NCI-H524 treated with DMSO at 0.1 percent for 48 hours (cell line): Measurements from ENCODE around the gene ARRDC5.
"Not testable (repeated sequence)": the region's sequence is repeated elsewhere in the genome, so short reads cannot be mapped to it uniquely, and the experiment has no call there.

ENCODE experiments used
- DNase-seq: peaks from one replicate; lab custom pipeline; 2025; lab: John Stamatoyannopoulos, UW

The ARRDC5 gene

DNA sequence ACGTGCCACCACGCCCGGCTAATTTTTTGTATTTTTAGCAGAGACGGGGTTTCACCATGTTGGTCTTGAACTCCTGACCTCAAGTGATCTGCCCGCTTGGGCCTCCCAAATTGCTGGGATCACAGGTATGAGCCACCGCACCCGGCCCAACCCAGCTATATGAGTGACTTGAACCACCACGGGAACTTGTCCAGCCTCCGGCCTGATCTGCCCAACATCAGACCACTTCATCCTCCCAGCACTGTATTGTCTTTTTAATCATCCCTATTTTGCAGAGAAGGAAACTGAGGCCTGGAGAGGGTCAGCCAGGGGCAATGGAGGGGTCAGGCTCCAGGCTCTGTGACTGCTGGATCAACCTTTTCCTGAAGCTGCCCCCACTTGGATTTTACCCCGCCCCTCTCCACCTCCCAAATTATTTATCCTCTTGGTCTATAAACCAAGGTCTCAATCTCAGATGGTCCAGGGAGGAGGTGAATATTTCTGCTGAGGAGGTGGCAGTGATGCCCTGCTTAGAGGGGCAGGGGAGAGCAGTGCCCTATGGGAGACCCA is 34.3 kb downstream of the ARRDC5 start:
- no peak for DNase-seq

DNA sequence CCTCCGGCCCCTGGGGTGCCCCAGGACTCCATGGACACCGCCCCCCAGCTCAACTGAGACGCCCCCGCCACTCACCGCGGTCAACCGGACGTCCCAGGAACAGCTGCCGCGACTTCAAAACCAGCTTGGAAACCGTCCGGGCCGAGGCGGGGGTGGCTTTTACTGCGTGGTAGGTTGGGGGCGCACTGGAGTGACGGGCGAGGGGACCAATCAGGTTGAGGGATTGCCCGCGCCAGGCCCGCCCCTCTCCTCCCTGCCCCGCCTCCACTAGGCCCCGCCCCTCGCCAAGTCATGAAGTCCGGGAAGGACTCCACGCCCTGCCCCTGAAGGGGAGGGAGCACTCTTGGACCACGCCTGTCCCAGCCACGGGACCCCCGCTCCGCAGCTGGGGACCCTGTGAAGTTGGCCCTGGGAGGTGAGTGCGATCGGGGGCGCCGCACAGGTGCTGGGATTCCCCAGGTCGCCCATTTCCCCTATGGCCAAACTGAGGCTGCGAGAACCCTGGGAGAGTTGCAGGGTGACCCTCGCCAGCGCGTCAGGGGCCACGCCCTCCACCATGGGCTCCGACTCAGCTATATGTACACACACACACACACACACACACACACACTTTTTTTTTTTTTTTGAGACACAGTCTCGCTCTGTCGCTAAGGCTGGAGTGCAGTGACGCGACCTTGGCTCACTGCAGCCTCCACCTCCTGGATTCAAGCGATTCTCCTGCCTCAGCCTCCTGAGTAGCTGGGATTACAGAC is 35.0 kb downstream of the ARRDC5 start, which contains the start of gene PLIN3:
Gene PLIN3, minus strand, starts transcription at position 134 of the 752 bp plus-strand sequence. CDS start 6,273 bp downstream, outside the sequence.
- DNase-seq: no peak

DNA sequence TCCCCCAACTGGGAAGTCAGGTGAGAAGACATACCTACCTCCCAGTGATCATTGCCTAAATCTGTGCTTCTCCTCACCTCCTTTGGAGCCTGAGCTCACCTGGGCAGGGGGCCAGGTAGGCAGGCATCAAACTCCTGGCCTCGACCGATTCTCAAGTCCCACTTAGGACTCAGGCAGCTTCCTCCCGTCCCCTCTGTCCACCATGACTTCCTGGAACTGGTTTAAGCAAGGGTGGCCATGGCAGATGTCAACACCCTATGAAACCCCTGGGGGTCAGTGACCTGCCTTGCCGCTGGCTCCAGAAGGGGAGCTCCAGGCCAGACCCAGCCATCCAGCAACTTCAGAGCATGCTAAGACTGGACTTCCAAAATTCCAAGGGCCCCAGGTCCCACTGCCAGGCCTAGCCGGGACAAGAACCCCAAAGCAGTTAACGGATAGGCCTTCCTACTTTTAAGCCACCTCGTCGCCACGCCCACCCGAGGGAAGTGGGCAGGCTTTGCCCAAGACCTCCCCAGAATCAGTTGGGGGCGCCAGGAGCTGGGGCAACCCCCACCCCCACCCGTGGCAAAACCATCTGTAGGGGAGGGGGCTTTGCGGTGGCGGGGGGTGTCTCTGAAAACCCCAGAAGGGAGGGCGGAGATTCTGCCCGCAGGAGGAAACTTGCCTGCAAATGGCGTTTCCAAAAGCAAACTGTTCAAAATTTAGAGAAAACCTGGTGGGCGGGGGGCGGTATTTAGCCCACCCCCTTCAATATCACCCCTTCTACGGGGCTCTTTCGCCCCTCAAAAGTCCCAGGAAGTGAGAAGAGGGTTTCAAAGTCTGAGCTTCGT is 35.9 kb downstream of the ARRDC5 start:
- no peak for DNase-seq

DNA sequence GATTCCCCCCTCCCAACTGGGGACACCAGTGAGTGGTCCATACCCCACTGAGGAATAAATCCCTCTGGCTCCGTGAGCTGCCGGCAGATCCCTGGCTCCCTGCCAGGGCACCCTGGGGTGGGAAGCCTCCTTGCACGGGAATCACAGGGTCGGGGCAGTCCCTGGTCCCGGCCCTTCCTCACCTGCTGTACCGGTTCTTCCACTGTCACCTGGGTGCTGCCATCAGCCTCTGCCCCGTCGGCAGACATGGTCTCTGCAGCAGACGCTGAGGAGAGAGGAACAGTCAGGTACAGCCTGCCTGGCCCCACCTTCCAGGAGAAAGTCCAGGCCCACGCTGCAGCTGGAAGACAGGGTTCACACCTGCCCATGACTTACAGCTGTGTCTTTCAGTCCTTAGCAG is 41.5 kb downstream of the ARRDC5 start:
- no peak for DNase-seq

DNA sequence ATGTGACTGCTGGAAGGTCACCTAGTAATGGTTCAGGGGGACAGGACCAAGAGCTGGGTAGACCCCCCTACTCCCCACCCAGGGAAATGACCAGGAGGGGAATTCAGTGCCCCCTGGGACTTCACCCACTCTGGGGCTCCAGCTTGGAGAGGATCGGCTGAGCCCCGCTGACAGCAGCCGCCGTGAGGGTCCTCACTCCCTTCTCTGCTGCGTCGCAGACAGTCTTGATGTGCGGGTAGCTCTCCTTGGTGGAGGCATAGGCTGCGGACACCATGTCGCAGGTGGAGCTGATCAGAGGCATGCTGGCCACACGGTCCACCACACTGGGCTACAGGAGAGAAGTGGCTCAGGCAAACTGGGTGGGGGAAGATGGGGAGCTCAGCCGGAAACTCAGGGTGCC is 43.0 kb downstream of the ARRDC5 start:
- no peak for DNase-seq

DNA sequence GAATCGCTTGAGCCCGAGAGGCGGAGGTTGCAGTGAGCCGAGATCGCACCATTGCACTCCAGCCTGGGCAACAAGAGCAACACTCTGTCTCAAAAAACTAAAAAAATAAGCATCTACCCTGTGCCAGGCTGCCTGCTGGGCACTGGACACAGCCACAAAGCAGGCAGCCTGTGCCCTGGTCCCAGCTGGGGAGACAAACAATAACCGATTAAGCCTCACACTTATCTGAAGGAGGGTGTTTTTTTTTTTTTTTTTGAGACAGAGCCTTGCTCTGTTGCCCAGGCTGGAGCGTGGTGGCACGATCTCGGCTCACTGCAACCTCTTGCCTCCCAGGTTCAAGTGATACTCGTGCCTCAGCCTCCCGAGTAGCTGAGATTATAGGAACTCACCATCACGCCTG is 46.2 kb downstream of the ARRDC5 start:
- DNase-seq: not testable (repeated sequence)

DNA sequence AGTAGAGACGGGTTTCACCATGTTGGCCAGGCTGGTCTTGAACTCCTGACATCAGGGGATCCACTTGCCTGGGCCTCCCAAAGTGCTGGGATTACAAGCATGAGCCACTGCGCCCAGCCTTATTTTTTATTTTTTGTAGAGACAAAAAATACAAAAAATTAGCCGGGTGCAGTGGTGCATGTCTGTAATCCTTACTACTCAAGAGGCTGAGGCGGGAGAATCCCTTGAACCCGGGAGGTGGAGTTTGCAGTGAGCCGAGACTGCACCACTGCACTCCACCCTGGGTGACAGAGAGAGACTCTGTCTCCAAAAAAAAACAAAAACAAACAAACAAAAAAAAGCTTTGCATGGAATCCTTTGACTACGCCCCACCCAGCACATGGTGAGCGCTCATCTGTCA is 49.2 kb downstream of the ARRDC5 start:
- DNase-seq: not testable (repeated sequence)

DNA sequence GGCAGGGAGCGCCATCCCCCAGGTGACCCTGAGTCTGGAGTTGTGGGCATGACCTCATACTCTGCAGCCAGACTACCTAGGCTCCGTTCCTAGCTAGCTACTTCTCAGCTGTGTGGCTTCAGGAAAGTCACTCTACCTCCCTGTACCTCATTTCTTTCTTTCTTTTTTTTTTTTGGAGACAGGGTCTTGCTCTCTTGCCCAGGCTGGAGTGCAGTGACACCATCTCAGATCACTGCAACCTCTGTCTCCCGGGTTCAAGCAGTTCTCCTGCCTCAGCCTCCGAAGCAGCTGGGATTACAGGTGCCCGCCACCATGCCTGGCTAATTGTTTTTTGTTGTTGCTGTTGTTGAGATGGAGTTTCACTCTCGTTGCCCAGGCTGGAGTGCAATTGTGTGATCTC is 50.2 kb downstream of the ARRDC5 start:
- DNase-seq: no peak

DNA sequence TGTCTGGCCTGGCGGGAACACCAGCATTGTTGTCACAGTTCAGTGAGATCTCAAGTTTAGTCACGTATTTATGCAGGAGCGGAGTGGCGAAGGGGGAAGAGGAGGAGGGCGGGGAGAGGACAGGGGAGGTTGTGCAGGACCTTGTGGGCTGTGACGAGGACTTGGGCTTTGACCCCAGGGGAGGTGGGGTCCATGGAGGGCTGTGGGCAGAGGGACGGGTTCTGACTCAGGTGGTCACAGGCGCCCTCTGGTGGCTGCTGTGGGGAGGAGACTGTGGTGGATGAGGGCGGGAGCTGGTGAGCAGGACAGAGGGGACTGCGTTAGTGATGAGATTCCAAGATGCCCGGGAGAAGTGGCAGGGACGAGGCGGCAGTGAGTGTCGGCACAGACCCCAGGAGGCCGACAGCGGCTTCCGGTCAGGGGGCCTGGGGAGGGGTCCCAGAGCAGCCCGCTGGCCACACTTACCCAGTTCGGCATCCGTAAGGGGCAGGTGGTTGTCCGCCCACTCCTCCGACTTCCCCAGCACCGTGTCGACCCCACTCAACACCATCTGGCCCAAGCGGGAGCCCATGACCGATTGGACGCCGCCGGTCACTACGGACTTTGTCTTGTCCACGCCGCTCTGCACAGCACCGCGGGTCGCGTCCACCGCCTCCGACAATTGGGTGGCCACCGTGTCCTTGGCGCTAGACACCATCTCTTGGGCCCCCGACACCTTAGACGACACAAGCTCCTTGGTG is 51.0 kb downstream of the ARRDC5 start:
- peak; percentile 19 for DNase-seq

DNA sequence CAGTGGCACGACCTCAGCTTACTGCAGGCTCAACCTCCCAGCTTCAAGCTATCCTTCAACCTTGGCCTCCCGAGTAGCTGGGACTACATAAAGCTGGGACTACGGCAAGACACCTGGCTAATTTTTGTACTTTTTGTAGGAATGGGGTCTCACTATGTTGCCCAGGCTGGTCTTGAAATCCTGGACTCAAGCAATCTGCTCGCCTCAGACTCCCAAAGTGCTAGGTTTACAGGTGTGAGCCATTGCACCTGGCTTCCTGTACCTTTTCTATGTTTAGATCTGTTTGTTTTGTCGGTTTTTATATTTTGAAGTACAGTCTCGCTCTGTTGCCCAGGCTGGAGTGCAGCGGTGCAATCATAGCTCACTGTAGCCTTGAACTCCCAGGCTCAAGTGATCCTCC is 53.7 kb downstream of the ARRDC5 start:
- no peak for DNase-seq

DNA sequence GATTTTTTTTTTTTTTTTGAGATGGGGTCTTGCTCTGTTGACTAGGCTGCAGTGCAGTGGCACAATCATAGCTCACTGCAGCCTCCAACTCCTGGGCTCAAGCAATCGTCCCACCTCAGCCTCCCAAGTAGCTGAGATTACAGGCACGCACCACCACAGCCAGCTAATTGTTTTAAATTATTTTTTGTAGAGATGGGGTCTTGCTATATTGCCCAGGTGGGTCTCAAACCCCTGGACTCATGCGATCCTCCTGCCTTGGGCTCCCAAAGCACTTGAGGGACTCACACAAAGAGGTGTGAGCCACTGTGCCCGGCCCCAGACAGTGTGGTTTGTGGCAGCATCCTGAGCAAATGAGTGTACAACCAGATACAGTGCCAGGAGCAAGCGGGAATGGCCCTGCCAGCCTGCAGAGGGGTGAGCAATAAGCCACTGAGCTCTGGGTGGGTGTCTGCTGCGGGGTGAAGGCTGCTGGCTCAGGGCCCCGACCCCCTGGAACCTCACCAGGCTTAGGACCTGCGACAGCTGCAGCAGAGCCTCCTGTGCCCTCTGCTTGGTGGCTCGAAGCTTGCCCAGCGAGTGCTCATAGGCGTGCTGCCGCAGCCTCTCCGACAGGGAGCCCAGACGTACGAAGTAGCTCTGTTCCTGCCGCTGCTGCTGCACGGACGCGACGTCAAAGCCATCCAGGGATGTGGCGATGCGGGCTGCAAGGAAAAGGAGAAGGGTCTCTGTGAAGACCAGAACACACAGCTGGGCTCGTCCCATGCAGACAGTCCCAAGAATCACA is 55.3 kb downstream of the ARRDC5 start:
- DNase-seq: no peak

DNA sequence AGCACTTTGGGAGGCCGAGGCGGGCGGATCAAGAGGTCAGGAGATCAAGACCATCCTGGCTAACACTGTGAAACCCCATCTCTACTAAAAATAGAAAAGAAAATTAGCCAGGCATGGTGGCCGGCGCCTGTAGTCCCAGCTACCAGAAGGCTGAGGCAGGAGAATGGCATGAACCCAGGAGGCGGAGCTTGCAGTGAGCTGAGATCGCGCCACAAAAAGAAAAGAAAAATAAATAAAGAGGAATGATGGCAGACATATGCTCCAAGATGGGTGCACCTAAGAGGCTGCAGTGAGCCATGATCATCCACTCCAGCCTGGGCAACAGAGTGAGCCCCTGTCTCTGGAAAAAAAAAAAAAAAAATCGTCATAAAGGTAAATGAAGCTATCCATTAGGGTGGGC is 56.7 kb downstream of the ARRDC5 start:
- DNase-seq: not testable (repeated sequence)

DNA sequence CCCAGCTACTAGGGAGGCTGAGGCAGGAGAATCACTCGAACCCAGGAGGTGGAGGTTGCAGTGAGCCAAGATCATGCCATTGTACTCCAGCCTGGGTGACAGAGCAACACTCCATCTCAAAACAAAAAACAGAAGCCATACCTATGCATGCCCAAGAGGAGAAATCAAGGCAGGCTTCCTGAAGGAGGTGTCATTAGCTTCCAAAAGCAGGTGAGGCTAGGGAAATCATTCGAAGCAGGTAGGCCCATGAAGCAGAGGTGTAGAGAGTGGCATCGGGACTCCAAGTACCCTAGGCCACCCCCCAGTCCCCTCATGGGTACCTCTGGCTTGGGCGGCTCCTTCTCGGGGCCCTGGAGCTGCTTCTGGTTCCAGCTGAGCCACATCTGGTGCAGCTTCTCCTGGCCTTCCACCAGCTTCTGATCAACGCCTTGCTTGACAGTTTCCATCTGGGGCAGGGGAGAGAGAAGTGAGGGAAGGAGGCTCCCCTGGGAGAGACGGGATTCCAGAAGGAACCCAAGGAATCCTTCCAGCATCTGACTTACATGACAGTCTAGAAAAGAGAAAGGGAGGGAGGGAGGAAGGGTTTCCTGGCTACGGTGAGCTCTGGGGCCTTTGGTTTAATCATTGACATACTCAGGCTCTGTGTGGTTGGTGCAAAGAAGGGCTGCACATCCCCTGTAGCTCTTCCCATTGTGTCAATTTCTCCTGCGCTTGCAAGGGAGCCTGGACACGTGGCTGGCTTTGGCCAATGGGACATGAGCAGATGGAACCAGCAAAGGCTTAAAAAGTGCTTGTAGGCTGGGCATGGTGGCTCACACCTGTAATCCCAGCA is 58.1 kb downstream of the ARRDC5 start:
- no peak for DNase-seq

DNA sequence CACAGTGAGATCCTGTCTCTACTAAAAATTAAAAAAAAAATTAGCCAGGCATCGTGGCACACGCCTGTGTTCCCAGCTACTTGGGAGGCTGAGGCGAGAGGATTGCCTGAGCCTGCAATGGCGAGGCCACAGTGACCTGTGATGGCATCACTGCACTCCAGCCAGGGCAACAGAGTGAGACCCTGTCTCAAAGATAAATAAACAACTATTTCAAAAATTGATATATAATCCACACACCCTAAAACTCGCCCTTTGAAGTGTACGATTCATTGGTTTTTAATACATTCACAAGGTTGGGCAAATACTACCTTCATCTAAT is 59.1 kb downstream of the ARRDC5 start:
- DNase-seq: no peak
